WTC11 (cell line): ENCODE data around the gene COL4A2. TPM values are rescaled to one million over a fixed set of nuclear protein-coding genes. Genes with fewer than 3 reads are reported as not detected.

Experiments
- ATAC-seq: fragments of 200-7000 bp; cut with Tn5 transposase; 2 replicates; pipeline ENCODE4 v1.10.0; 2021; ENCODE audit warnings: mild to moderate bottlenecking, moderate library complexity
- CTCF ChIA-PET: fragments of 300-600 bp; sonication (Branson Sonifier 250); formaldehyde crosslinking; loops from one replicate; lab custom pipeline; 2021; ENCODE audit warnings: antibody characterized with exemption; lab: Charles Lee
- POLR2A ChIA-PET: fragments of 350-600 bp; sonication (Branson Sonifier 250); formaldehyde crosslinking; loops from one replicate; lab custom pipeline; 2021; ENCODE audit warnings: antibody characterized with exemption; lab: Charles Lee
- DNase-seq: peaks from one replicate; pipeline ENCODE4 v3.0.0; 2021; ENCODE audit warnings: low spot score
- H3K27ac Mint-ChIP-seq: 2 replicates; pipeline ENCODE4 v1.8.0; 2021; ENCODE audit warnings: mixed read lengths
- H3K27me3 Mint-ChIP-seq: 2 replicates; pipeline ENCODE4 v1.8.0; 2021; ENCODE audit warnings: low read depth, mild to moderate bottlenecking, moderate library complexity, mixed read lengths
- H3K36me3 Mint-ChIP-seq: 2 replicates; pipeline ENCODE4 v1.8.0; 2021; ENCODE audit warnings: mixed read lengths
- H3K4me1 Mint-ChIP-seq: 2 replicates; pipeline ENCODE4 v1.8.0; 2022; ENCODE audit warnings: mixed read lengths
- H3K4me3 Mint-ChIP-seq: 2 replicates; pipeline ENCODE4 v1.8.0; 2021; ENCODE audit warnings: mild to moderate bottlenecking, moderate library complexity, mixed read lengths
- H3K9me3 Mint-ChIP-seq: 2 replicates; pipeline ENCODE4 v1.8.0; 2021; ENCODE audit warnings: mixed read lengths
- AR ChIP-seq: fragments of 250-450 bp; sonication (Bioruptor Pico); IDR thresholded peaks from 2 replicates; pipeline ENCODE4 v1.9.0; 2021; ENCODE audit warnings: mild to moderate bottlenecking
- ARID4B ChIP-seq: sonication (generic); formaldehyde crosslinking; IDR thresholded peaks from 2 replicates; pipeline ENCODE4 v1.8.0; 2023; ENCODE audit warnings: missing genetic modification reagents, mild to moderate bottlenecking, borderline replicate concordance
- ATF1 ChIP-seq: sonication (generic); formaldehyde crosslinking; IDR thresholded peaks from 2 replicates; pipeline ENCODE4 v1.8.1; 2023; ENCODE audit warnings: mild to moderate bottlenecking, moderate library complexity, missing genetic modification reagents
- ATF3 ChIP-seq: sonication (generic); formaldehyde crosslinking; conservative IDR thresholded peaks from 2 replicates; pipeline ENCODE4 v1.8.1; 2022; ENCODE audit warnings: mild to moderate bottlenecking, missing genetic modification reagents
- CBFB ChIP-seq: sonication (generic); formaldehyde crosslinking; IDR thresholded peaks from 2 replicates; pipeline ENCODE4 v1.8.1; 2022; ENCODE audit warnings: mild to moderate bottlenecking, low read depth, missing genetic modification reagents
- FOXK1 ChIP-seq: sonication (generic); formaldehyde crosslinking; IDR thresholded peaks from 2 replicates; pipeline ENCODE4 v1.8.0; 2022; ENCODE audit warnings: mild to moderate bottlenecking, moderate library complexity, missing genetic modification reagents
- FOXP1 ChIP-seq: sonication (generic); formaldehyde crosslinking; IDR thresholded peaks from 2 replicates; pipeline ENCODE4 v1.8.0; 2022; ENCODE audit warnings: missing genetic modification reagents, mild to moderate bottlenecking, moderate library complexity, borderline replicate concordance
- HMGXB4 ChIP-seq: sonication (generic); formaldehyde crosslinking; IDR thresholded peaks from 2 replicates; pipeline ENCODE4 v1.8.1; 2023; ENCODE audit warnings: mild to moderate bottlenecking, moderate library complexity, missing genetic modification reagents
- PRDM15 ChIP-seq: sonication (generic); formaldehyde crosslinking; IDR thresholded peaks from 2 replicates; pipeline ENCODE4 v1.8.0; 2022; ENCODE audit warnings: missing genetic modification reagents
- PREB ChIP-seq: sonication (generic); formaldehyde crosslinking; IDR thresholded peaks from 2 replicates; pipeline ENCODE4 v1.8.1; 2022; ENCODE audit warnings: mild to moderate bottlenecking, missing genetic modification reagents, moderate library complexity, borderline replicate concordance
- STAT6 ChIP-seq: sonication (generic); formaldehyde crosslinking; conservative IDR thresholded peaks from 2 replicates; pipeline ENCODE4 v1.8.1; 2023; ENCODE audit warnings: mild to moderate bottlenecking, low read depth, missing genetic modification reagents, moderate library complexity
- ZBTB43 ChIP-seq: sonication (generic); formaldehyde crosslinking; IDR thresholded peaks from 2 replicates; pipeline ENCODE4 v1.8.1; 2023; ENCODE audit warnings: mild to moderate bottlenecking, missing genetic modification reagents
- ZNF138 ChIP-seq: sonication (generic); formaldehyde crosslinking; conservative IDR thresholded peaks from 2 replicates; pipeline ENCODE4 v1.8.1; 2022; ENCODE audit warnings: mild to moderate bottlenecking, moderate library complexity, missing genetic modification reagents
- ZNF423 ChIP-seq: fragments of 250-450 bp; sonication (Bioruptor Pico); IDR thresholded peaks from 2 replicates; pipeline ENCODE4 v2.1.2; 2022; ENCODE audit warnings: mild to moderate bottlenecking, moderate library complexity
- total RNA-seq: library from RNA; stranded (reverse); gene quantifications from 3 replicates; pipeline ENCODE4 v1.2.3, GENCODE V29; 2021

Gene COL4A2
- total RNA-seq, 1 experiment from 2014 or later: 109 TPM

- TF ChIP-seq STAT6: no peak
Observed at GRCh38 chr13:110360598-110360997, 53.5 kb downstream of the COL4A2 start (continued).

GRCh38 chr13:110361365-110361911, 54.4 kb downstream of the COL4A2 start:
- no peaks in the 10 kb centered on the region for H3K9me3 Mint-ChIP-seq
- no peak for ATAC-seq
- H3K27ac Mint-ChIP-seq: peak overlapping the region; percentile 84; the same call in 1 of the 2 replicates
- no peak for DNase-seq
- CTCF ChIA-PET: interaction anchor here (0.8 to 3.4 kb wide), 2 partner anchors 10 to 18 kb away, joined by 3 to 31 read pairs; no protein-coding TSS in a partner anchor
- TF ChIP-seq FOXP1 (no peak), ZBTB43 (CRISPR knock-in tag) (no peak), HMGXB4 (no peak), ARID4B (CRISPR knock-in tag) (no peak), CBFB (no peak), FOXK1 (CRISPR knock-in tag) (no peak), PRDM15 (CRISPR knock-in tag) (no peak), ATF3 (no peak), ATF1 (CRISPR knock-in tag) (no peak), AR (no peak), ZNF138 (CRISPR knock-in tag) (no peak), ZNF423 (CRISPR knock-in tag) (no peak), PREB (CRISPR knock-in tag) (no peak)
- TF ChIP-seq, all 79 proteins: peak for 0
- H3K27me3 Mint-ChIP-seq: no peaks in the 10 kb centered on the region; the same call in 1 of the 2 replicates
- H3K36me3 Mint-ChIP-seq: no peaks in the 10 kb centered on the region; the same call in 1 of the 2 replicates
- POLR2A ChIA-PET: no interaction called here
- no peak overlapping the region for H3K4me3 Mint-ChIP-seq
- peaks cover 4% of the 10 kb centered on the region for H3K4me1 Mint-ChIP-seq
